HUES6 (cell line): ENCODE measurements around the gene PKD1.
A peak's percentile ranks its signal among the peaks of the same experiment; 100 is the strongest.

Source experiments
- H3K27ac ChIP-seq: 2 replicates; pipeline ENCODE4 v1.7.0; 2013; ENCODE audit warnings: low read depth, mild to moderate bottlenecking, low read length, inconsistent platforms
- H3K27me3 ChIP-seq: 2 replicates; pipeline ENCODE4 v1.6.1; 2013; ENCODE audit warnings: low read length; ENCODE audit not compliant: control insufficient read depth, insufficient read depth
- H3K36me3 ChIP-seq: 2 replicates; pipeline ENCODE4 v1.6.1; 2013; ENCODE audit warnings: low read length; ENCODE audit not compliant: control insufficient read depth, insufficient read depth
- H3K4me1 ChIP-seq: 2 replicates; pipeline ENCODE4 v1.6.1; 2013; ENCODE audit warnings: low read length; ENCODE audit not compliant: control insufficient read depth, insufficient read depth
- H3K4me3 ChIP-seq: 2 replicates; pipeline ENCODE4 v1.5.1; 2013; ENCODE audit warnings: low read depth, low read length
- H3K9ac ChIP-seq: one replicate; pipeline ENCODE4 v1.6.1; 2013; ENCODE audit warnings: mild to moderate bottlenecking, low read length
- H3K9me3 ChIP-seq: 2 replicates; pipeline ENCODE4 v1.6.1; 2013; ENCODE audit warnings: low read depth, low read length; ENCODE audit not compliant: control insufficient read depth, insufficient read depth

The PKD1 gene

DNA sequence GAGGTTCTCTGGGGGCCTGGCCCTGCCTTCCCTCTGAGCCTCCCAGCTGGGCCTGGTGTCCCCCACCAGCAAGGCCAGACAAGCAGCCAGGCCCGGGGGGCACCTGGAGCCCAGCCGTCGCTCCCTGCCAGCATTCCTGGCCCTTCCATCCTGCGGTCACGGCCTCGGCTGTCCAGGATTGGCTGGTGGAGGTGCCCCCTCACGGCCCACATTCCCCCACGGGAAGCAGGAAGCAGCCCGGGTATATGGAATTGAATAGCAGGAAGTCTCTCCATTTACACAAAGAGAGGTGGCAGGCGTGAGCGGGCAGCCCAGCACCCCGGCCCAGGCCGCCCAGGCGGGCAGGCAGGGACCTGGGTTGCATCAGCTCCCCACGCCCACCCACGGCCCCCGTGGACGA, 34.4 kb upstream of the PKD1 start:
- Histone ChIP-seq H3K36me3 (peaks cover 82% of the 10 kb centered on the region), H3K27ac (peak overlapping the region; percentile 57; the same call in 1 of the 2 replicates), H3K9me3 (no peaks in the 10 kb centered on the region), H3K4me1 (no peaks in the 10 kb centered on the region), H3K4me3 (no peak overlapping the region), H3K27me3 (no peaks in the 10 kb centered on the region), H3K9ac (no peak overlapping the region)

DNA sequence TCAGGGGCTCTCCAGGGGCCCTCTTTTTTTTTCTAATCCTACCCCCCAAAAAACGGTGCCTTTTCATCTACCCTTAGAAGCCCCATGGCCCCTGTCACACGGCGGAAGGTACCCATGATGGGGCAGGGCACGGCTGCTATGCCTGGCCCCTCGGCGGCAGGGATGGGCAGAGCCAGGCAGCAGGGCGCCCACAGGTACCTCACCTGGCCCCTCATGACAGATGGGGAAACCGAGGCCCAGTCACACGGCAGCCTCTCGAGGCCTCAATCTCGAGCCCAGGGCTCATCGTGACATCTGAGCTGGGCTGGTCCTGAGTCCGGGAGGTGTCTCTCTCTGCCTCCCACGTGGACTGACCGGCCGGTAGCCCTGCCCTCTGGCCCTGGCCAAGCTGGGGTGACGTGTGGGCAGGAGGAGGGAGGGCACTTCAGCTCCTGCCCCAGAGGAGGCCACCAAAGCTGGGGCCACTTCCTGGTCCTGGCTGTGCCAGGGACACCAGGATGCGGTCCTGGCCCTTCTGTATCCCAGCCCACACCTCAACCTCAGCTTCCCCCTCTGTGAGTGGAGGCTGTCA, 31.5 kb upstream of the PKD1 start:
- H3K9ac ChIP-seq = no peak overlapping the region
- H3K36me3 ChIP-seq = peaks cover 62% of the 10 kb centered on the region
- no peaks in the 10 kb centered on the region for H3K27me3 ChIP-seq
- peaks cover 3% of the 10 kb centered on the region; the same call in 1 of the 2 replicates for H3K9me3 ChIP-seq
- H3K27ac ChIP-seq = no peak overlapping the region
- H3K4me3 ChIP-seq = no peak overlapping the region
- no peaks in the 10 kb centered on the region for H3K4me1 ChIP-seq

DNA sequence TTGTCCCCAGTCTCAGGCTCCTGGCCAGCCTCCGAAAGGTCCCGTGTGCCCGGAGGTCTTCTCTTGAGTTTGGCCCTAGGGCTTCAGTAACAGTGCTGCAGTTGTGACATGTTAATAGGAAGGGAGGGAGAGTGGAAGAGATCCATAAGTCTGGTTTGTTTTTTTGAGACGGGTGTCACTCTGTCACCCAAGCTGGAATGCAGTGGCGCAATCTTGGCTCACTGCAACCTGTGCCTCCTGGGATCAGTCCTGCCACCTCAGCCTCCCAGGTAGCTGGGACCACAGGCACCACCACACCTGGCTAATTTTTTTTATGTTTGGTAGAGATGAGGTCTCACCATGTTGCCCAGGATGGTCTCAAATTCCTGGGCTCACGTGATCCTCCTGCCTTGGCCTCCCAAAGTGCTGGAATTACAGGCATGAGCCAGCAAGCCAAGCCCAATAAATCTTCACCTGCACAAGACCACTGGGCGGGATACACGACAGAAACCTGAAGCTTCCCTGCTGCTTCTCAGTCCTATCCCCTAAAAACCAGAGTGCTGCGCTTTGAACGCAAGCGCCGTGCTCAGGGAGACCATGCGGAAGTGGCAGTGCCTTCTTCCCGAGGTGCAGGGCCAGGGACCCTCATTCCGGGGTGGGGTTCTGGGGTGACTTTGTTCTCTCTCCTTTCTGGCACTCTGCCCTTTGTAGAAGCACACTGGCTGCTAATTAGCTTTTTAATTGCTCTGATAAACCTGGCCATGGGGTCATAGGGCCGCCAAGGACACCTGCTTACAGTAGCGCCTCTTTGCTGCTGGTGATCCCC, 30.8 kb upstream of the PKD1 start:
- no peak overlapping the region for H3K4me3 ChIP-seq
- no peak overlapping the region for H3K9ac ChIP-seq
- H3K36me3 ChIP-seq = peaks cover 55% of the 10 kb centered on the region
- no peak overlapping the region for H3K27ac ChIP-seq
- no peaks in the 10 kb centered on the region for H3K27me3 ChIP-seq
- H3K4me1 ChIP-seq = no peaks in the 10 kb centered on the region
- peaks cover 3% of the 10 kb centered on the region; the same call in 1 of the 2 replicates for H3K9me3 ChIP-seq

DNA sequence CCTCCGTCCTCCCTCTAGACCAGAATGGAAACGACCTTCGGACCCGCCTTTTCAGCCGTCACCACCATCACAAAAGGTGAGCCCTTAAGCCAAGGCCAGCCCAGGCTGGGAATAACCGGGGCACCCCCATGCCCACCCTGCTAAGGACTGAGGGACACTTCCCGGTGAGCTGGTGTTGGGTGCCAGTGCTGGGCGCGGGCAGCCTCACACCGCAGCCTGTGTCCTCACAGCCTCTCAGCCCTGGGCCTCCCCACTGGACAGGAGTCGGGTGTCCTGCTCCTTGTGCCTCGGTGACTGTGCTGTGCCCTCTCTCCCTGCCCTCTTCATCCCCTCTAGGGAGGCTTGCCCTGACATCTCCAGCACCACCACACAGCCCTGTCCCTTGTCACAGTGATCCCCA, 30.2 kb upstream of the PKD1 start:
- Histone ChIP-seq H3K27me3 (no peaks in the 10 kb centered on the region), H3K9ac (no peak overlapping the region), H3K27ac (no peak overlapping the region), H3K9me3 (peaks cover 3% of the 10 kb centered on the region; the same call in 1 of the 2 replicates), H3K36me3 (peaks cover 51% of the 10 kb centered on the region), H3K4me1 (peaks cover under 1% of the 10 kb centered on the region; the same call in 1 of the 2 replicates), H3K4me3 (no peak overlapping the region)

DNA sequence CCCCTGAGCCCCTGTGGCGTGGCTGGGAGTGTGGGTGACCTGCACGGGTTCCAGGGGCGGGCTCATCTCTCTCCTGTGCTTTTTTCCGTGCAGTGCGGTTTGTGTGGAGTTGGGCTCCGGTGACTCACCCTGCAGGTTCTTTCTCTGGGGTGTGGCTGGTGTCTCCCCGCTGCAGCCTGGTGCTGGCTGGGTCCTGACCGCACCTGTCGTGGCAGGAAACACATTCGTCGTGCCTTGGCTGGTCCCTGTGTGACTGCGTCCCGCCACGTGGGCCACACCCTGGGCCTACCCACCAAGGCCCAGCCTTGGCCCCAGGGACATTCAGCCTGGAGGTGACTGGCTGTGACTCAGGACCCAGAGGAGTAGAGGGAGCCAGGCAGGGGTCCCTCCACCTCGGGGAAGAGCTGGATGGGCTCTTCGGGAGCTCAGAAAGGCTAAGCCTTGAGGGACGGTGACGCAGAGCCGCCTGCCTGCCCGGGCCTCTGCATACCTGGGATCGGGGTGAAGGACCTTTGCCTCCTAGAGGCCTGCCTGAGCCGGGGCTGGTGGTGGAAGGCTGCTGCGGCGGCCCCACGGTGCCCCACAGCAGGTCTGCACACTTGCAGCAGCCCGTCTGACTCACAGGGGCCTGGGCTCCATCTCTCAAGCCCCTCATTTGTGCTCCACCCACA, 27.6 kb upstream of the PKD1 start:
- Histone ChIP-seq H3K27ac (no peak overlapping the region), H3K9ac (no peak overlapping the region), H3K9me3 (peaks cover 3% of the 10 kb centered on the region; the same call in 1 of the 2 replicates), H3K4me1 (peaks cover 22% of the 10 kb centered on the region), H3K27me3 (no peaks in the 10 kb centered on the region), H3K36me3 (peaks cover 33% of the 10 kb centered on the region), H3K4me3 (no peak overlapping the region)

DNA sequence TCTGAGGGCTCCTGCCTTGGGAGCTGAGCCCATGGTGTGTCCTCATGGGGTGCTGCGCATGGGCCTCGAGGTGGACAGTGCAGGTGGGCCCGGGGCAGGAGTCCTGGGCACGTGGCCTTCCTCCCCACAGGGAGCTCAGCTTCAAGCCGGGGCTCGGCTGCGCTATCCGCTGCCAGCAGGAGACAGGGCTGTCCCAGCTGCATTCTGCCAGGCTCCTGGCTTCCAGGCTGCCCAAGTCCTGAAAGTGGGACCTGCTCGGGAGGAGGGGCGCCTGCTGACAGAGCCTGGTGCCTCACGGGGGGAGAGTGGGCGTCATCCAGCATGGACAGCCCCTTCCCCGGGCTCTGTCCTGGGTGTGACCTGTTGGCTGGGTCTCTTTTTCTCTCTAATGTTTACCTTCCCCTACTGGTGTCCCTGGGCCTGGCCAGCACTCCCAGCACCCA, 27.0 kb upstream of the PKD1 start:
- peaks cover 27% of the 10 kb centered on the region for H3K36me3 ChIP-seq
- peaks cover 28% of the 10 kb centered on the region for H3K4me1 ChIP-seq
- no peak overlapping the region for H3K27ac ChIP-seq

DNA sequence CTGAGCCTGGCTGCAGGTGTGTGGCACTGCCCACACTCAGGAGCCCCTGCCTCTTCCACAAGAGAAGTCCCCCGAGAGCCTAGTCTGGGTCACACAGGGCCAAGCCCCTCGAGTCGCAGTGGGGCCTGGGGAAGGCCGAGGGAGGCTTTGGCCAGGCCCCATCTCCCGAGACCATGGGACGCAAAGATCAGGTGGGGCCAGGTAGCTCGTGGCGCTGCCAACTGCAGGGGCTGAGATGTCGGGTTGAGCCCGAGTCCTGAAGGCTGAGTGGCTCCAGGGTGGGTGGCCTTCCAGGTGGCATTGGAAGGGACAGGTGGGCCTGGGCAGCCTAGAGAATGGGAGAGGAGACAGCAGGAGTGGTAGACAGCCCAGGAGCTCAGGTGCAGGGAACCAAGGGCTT, 26.2 kb upstream of the PKD1 start:
- H3K9ac ChIP-seq = no peak overlapping the region
- H3K27me3 ChIP-seq = no peaks in the 10 kb centered on the region

More for the DNA sequence above, 27.0 kb upstream of the PKD1 start:
- Histone ChIP-seq H3K9ac (no peak overlapping the region), H3K9me3 (peaks cover 3% of the 10 kb centered on the region; the same call in 1 of the 2 replicates), H3K4me3 (no peak overlapping the region), H3K27me3 (no peaks in the 10 kb centered on the region)

DNA sequence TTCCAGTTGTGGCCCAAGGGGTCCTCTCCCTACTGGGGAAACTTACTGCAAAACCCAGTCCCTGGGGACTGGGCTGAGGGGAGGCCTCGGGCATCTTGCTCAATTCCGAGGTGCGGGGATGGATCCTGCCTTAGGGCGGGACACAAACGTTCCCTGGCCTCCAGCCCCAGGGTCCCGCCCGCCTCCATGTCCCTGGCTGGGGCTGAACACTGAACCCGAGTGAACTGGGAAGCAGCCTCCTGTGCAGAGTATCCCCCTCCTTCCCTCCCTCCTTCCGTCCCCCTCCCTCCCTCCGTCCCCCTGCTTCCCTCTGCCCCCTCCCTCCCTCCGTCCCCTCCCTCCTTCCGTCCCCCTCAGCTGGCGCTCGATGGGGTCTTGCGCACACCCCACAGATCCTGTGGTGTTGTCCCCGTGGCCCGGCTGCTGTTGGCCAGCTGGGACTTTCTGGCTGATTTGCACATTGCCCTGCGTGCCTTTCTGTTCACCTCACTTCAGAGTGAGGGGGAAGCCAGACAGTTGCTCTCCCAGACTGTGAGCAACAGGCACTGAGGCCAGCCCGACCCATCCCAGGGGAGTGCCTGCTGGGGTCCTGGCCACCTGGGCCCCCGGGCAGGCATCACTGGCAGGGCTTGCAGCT, 25.3 kb upstream of the PKD1 start:
- peak overlapping the region; percentile 27 for H3K9ac ChIP-seq
- no peak overlapping the region for H3K4me3 ChIP-seq
- H3K4me1 ChIP-seq = peaks cover 39% of the 10 kb centered on the region

More for the DNA sequence above, 26.2 kb upstream of the PKD1 start:
- peaks cover 20% of the 10 kb centered on the region for H3K36me3 ChIP-seq
- H3K4me3 ChIP-seq = no peak overlapping the region
- peaks cover 36% of the 10 kb centered on the region for H3K4me1 ChIP-seq
- peak overlapping the region; percentile 51; the same call in 1 of the 2 replicates for H3K27ac ChIP-seq
- peaks cover 3% of the 10 kb centered on the region; the same call in 1 of the 2 replicates for H3K9me3 ChIP-seq

DNA sequence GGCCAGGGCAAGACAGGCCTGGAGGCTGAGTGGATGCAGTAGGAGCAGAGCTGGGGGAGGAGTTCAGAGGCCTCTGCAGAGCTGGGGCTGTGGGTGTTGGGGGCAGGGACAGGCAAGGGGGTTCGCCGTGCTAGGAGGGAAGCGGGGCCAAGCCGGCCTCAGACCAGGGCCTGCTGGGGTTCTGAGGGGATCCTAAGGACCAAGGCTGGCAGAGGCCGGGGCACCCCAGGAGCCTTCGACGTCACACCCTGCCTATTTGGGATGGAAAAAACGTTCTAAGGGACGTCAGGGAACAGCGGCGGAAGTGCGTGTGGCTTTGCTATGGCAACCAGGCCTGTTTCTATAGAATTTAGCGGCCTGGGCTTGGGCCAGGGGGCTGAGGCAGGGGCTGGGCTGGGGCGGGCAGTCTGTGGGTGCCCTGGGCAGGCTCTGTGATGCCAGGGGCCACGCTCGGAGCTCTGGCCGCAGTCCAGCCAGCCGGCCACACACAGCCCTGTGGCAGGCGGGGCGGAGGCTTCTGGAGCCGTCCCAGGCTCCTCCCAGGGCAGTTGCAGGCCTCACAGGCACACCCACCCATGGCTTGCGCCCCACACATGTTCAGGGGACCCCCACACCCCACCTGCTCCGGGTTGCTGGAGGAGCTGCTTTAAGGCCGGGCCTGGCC, 23.6 kb upstream of the PKD1 start:
- no peak overlapping the region for H3K4me3 ChIP-seq
- H3K4me1 ChIP-seq = peaks cover 39% of the 10 kb centered on the region
- H3K36me3 ChIP-seq = peaks cover 10% of the 10 kb centered on the region
- peak overlapping the region; percentile 51; the same call in 1 of the 2 replicates for H3K27ac ChIP-seq
- H3K9me3 ChIP-seq = peaks cover 2% of the 10 kb centered on the region; the same call in 1 of the 2 replicates
- H3K9ac ChIP-seq = peak overlapping the region; percentile 34
- no peaks in the 10 kb centered on the region for H3K27me3 ChIP-seq

More for the DNA sequence above, 25.3 kb upstream of the PKD1 start:
- Histone ChIP-seq H3K27ac (peak overlapping the region; percentile 51; the same call in 1 of the 2 replicates), H3K9me3 (peaks cover 3% of the 10 kb centered on the region; the same call in 1 of the 2 replicates), H3K36me3 (peaks cover 12% of the 10 kb centered on the region), H3K27me3 (no peaks in the 10 kb centered on the region)

DNA sequence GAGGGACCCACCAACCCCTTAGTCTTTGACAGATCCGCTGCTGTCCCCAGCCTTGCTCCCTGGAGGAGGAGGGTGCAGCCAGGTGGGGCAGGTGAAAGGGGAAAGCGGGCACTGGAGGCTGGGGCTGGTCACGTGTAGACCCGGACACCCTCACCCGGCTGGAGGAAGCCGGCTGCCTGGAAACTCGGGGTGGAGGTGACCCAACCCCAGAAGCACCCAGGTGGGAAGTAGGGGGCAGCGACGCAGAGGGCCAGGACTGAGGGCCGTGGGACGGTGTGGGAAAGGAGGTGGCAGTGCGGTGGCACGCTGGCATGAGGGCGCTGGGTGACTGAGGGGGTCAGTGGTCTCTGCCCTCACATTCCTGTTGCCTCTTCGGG, 22.6 kb upstream of the PKD1 start:
- no peak overlapping the region; the same call in 1 of the 2 replicates for H3K27ac ChIP-seq
- peaks cover 47% of the 10 kb centered on the region for H3K4me1 ChIP-seq
- no peak overlapping the region for H3K4me3 ChIP-seq
- H3K36me3 ChIP-seq = peaks cover 19% of the 10 kb centered on the region
- no peaks in the 10 kb centered on the region for H3K27me3 ChIP-seq
- no peaks in the 10 kb centered on the region for H3K9me3 ChIP-seq
- H3K9ac ChIP-seq = peak overlapping the region; percentile 9
